ENCODE data around the gene GBP3.
"Not testable (repeated sequence)": the region's sequence is repeated elsewhere in the genome, so short reads cannot be mapped to it uniquely, and the experiment has no call there.

Gene GBP3

DNA sequence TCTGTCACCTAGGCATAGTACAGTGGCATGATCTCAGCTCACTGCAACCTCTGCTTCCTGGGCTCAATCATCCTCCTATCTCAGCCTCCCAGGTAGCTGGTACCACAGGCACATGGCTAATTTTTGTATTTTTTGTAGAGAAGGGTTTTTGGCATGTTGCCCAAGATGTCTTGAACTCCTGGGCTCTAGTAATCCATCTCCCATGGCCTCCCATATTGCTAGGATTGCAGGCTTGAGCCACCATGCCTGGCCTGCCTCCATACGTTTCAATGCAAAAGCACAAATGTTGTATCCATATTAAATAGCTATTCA lies 17.6 kb upstream of the GBP3 start:
- DNase-seq: no peak

DNA sequence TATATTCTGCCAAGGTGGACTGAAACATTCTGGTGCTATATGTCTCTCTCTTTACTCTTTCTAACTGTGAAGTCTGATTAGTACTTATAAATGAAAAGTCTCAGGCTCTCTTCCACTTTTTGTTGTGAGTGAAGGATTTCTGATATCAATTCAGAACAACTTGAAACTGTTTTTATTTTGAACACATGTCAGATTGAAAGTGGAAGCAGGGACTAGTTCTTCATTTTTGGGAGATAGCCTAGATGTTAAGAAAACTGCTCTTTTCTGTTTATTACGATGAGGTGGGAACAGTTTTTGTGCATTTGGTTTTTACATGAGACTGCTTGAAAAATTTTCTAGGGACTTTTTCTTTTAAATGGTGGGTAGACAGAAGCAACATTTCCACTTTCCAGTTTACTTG lies 14.5 kb upstream of the GBP3 start:
- DNase-seq: no peak

DNA sequence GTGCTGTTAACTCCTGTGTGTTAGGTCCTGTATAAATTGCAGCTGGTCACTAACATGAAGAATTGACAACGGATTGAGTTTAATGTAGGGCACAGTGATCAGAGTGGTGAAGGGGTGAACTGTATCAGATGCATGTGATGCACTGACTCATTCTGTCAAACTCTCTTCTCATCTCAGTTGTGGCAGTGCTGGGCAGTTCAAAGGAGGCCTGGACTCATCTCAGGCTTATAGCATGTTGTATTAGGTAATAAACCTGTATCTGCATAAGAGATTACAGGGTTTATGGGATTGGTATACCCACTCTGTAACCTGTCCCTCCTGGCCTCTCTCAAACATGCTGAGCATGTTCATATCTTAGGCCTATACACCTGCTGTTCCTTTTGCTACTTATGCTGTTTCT lies 12.4 kb upstream of the GBP3 start:
- DNase-seq: no peak

- DNase-seq: not testable (repeated sequence)
Measured at GRCh38 chr1:89034004-89034403, 11.3 kb upstream of the GBP3 start.

- not testable (repeated sequence) for DNase-seq
Measured at GRCh38 chr1:89029051-89029450, 6.4 kb upstream of the GBP3 start.

- no peak for DNase-seq
Measured at GRCh38 chr1:89025928-89026327, 3.3 kb upstream of the GBP3 start.

- no peak for DNase-seq
Measured at GRCh38 chr1:89023026-89023425, 360 bp upstream of the GBP3 start.

DNA sequence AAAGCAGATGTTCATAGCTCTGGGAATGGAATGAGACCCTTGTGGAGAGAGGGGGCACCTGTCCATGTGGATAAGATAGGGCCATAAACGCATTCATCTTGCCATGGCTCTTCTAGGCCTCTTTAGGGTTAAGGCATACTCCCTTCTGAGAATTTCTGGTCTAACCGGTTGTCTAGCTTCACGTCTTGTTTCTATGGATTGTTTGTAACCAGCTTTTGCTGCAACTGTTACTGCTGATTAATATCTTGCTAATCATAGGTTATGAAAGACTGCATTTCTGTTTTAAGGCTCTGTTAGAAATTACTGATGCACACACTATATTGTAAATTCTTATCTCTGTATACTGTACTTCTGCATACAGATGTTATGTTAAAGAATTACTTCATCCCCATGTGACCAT lies 4.3 kb downstream of the GBP3 start:
- not testable (repeated sequence) for DNase-seq

DNA sequence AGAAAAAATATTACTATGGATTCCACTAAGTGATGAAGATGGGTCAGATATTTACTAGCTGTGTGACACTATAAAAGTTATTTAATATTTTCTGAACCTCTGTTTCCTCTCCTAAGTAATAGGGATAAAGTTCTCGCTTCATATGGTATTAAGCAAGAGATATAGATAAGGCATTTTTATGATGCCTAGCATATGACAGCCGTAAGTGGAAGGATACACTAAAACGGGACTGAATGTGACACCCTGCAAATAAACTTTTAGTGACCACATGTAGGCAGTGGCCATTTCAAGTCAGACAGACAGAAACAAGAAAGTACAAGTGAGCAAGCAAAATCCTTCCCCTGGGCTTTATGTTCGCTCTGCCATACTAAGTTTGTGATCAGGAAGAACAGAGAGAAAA lies 14.2 kb downstream of the GBP3 start:
- no peak for DNase-seq

GRCh38 chr1:89005286-89006151 lies 17.1 kb downstream of the GBP3 start:
- no peak for DNase-seq

DNA sequence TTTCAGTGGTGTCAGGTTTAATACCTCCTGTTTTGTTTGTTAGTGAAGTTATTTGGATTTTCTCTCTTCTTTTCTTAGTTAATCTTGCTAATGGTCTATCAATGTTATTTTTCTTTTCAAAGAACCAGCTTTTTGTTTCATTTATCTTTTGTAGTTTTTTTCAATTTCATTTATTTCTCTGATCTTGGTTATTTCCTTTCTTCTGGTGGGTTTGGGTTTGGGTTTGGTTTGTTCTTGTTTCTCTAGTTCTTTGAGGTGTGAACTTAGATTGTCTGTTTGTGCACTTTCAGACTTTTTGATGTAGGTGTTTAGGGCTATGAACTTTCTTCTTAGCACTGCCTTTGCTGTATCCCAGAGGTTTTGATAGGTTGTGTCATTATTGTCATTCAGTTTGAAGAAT lies 20.5 kb downstream of the GBP3 start:
- not testable (repeated sequence) for DNase-seq

GRCh38 chr1:89001510-89001909 lies 21.2 kb downstream of the GBP3 start:
- no peak for DNase-seq

- DNase-seq: no peak
Measured at GRCh38 chr1:88998716-88999115, 23.9 kb downstream of the GBP3 start.

- DNase-seq: no peak
Measured at GRCh38 chr1:88990426-88990825, 32.2 kb downstream of the GBP3 start.

DNA sequence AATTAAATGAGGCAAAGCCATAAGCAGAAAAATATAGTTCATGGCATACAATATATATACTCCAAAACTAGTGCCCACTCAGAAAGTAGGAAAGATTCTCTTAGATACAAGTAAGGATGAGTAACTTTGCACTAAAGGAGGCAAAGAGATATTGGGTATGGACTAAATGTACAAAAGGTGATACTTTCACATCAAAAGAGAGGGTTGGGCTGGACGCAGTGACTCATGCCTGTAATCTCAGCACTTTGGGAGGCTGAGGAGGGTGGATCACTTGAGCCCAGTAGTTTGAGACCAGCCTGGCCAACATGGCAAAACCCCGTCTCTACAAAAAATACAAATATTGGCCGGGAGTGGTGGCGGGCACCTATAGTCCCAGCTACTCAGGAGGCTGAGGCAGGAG lies 37.0 kb downstream of the GBP3 start:
- DNase-seq: no peak

GRCh38 chr1:88985032-88985431 lies 37.6 kb downstream of the GBP3 start:
- DNase-seq: no peak

- no peak for DNase-seq
Measured at GRCh38 chr1:88984569-88984968, 38.1 kb downstream of the GBP3 start.

- DNase-seq: peak; percentile 15
Measured at GRCh38 chr1:88983791-88984559, 38.7 kb downstream of the GBP3 start.

DNA sequence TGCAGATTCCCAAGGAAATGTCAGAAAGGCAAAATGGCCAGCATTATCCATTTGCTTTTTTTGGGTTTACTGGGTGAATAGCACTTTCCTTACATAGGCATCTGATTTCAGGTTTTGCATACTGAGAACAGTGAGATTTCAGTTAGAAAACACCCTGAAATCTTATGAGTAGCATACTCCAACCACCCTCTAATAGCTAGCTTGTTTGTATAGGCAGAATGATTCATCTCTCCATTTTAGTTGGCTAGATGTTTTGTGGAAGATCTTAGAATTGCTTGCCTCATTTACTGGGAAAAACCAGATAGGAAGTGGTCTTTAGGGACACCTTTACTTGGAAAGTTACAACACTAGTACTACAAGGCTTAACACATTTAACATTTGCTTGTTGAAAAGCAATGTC lies 40.6 kb downstream of the GBP3 start:
- no peak for DNase-seq

GRCh38 chr1:88981506-88981905 lies 41.2 kb downstream of the GBP3 start:
- DNase-seq: not testable (repeated sequence)

DNA sequence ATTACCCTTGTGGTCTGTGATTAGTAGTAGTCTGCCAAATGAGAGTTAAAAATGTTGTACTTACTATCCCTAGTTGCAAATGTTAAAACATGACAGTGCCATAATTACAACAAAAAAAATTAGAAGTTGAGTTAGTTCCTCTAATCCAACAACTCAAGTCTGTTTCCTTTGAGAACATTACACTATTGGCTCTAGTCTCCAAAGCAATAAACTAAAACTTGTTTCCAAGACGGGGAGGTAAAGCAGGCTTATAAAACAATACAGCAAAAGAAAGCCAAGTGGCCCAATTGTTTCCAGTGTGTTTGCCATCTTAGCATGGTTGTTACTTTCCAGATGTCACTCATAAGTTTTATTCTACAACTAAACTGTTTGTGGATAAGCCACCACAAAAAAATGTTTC lies 41.8 kb downstream of the GBP3 start:
- DNase-seq: no peak

GRCh38 chr1:88979749-88980116 lies 42.9 kb downstream of the GBP3 start:
- DNase-seq: no peak

GRCh38 chr1:88979054-88979748 lies 43.5 kb downstream of the GBP3 start:
- DNase-seq: no peak

- DNase-seq: no peak
Measured at GRCh38 chr1:88976235-88976634, 46.4 kb downstream of the GBP3 start.
